BLaER1 (cell line): ENCODE results near the gene OPRD1.

Source experiments
- H3K27ac ChIP-seq: shearing (Covaris generic); formaldehyde crosslinking; 2 replicates; pipeline ENCODE4 v1.8.1; 2022
- H3K27me3 ChIP-seq: shearing (Covaris generic); formaldehyde crosslinking; 2 replicates; pipeline ENCODE4 v1.8.1; 2022
- H3K36me3 ChIP-seq: shearing (Covaris generic); formaldehyde crosslinking; 2 replicates; pipeline ENCODE4 v1.8.1; 2022
- H3K4me1 ChIP-seq: shearing (Covaris generic); formaldehyde crosslinking; 2 replicates; pipeline ENCODE4 v1.8.1; 2022
- H3K4me2 ChIP-seq: shearing (Covaris generic); formaldehyde crosslinking; 2 replicates; pipeline ENCODE4 v1.8.1; 2022
- H3K4me3 ChIP-seq: shearing (Covaris generic); formaldehyde crosslinking; 2 replicates; pipeline ENCODE4 v1.8.1; 2022
- H3K9ac ChIP-seq: shearing (Covaris generic); formaldehyde crosslinking; 2 replicates; pipeline ENCODE4 v1.8.1; 2022
- H3K9me3 ChIP-seq: shearing (Covaris generic); formaldehyde crosslinking; 2 replicates; pipeline ENCODE4 v1.8.1; 2022
- H4K20me1 ChIP-seq: shearing (Covaris generic); formaldehyde crosslinking; 2 replicates; pipeline ENCODE4 v1.8.1; 2022
- Cebpa-rat ChIP-seq: shearing (Covaris generic); IDR thresholded peaks from 2 replicates; pipeline ENCODE4 v1.8.1; 2022

OPRD1 gene

DNA sequence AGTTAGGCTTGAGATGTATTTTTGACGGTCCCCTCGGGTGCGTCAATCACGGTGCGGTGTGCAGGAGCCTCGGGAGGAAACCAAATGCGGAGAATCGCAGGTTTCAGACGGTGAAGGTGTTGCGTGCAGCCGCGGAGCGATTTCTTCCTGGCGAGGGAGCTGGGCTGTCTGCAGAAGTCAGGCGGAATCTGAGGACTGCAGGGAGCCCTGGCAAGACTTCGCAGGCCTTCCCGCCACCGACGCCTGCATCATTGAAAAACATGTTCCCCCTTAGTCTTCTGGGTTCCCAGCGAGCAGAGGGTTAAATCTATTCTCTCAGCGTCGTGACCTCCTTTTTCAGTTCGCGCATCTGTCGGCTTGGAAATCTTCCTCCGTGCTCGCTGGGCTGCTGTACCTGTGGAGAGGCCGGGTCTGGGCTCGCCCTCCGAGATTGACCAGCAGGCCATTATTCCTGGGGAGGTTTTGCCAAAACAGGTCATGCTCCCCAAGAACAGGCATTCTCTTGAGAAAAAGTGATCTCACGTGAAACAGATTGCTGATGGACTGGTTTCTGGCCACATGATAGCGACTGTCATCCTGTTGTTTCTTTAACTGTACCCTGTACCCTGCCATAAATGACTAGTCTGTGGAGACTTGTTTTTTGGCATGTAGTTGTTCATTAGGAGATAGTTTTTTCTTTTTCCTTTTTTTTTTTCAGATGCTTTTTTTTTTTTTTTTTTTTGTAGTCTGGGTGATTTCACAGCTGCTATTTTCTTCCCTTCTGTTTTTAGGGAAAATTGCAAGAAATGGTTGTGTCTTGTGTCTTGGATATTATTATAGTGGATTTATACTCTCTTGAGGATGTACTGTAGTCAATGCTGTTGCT, 103.3 kb downstream of the OPRD1 start:
- Histone ChIP-seq H3K36me3 (no peaks in the 10 kb centered on the region), H3K9me3 (no peaks in the 10 kb centered on the region), H3K27ac (peak overlapping the region; percentile 87), H3K27me3 (no peaks in the 10 kb centered on the region), H4K20me1 (peaks cover 70% of the 10 kb centered on the region), H3K4me2 (peak overlapping the region; percentile 91), H3K4me3 (peak overlapping the region; percentile 80), H3K4me1 (peaks cover 36% of the 10 kb centered on the region), H3K9ac (peak overlapping the region; percentile 81)
- TF ChIP-seq Cebpa-rat, result no peak

DNA sequence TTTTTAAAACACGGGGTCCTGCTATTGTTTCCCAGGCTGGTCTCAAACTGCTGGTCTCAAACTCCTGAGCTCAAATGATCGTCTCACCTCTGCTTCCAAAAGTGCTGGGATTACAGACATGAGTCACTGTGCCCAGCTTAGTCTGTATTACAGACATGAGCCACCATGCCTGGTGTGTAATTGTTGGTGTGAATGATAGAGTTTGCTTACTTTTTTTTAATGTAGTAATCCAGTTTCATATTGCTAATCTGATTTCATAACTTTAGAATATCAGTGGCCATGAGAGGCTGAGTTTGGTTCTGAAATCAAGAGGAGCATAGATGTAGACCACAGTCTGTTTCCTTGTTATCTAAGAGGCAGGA, 105.8 kb downstream of the OPRD1 start:
- peaks cover 76% of the 10 kb centered on the region for H4K20me1 ChIP-seq
- no peak overlapping the region for H3K4me2 ChIP-seq
- H3K9ac ChIP-seq, result peak overlapping the region; percentile 24; the same call in 1 of the 2 replicates
- H3K27ac ChIP-seq, result no peak overlapping the region
- no peaks in the 10 kb centered on the region for H3K27me3 ChIP-seq
- no peaks in the 10 kb centered on the region for H3K36me3 ChIP-seq
- no peak for TF ChIP-seq Cebpa-rat
- no peaks in the 10 kb centered on the region for H3K9me3 ChIP-seq
- H3K4me3 ChIP-seq, result no peak overlapping the region
- peaks cover 28% of the 10 kb centered on the region for H3K4me1 ChIP-seq
